ENCODE data around the gene GLT6D1.

GLT6D1 gene

GRCh38 chr9:135622415-135623020 is 16.8 kb downstream of the GLT6D1 start:
- no peak for DNase-seq (ENCODE audit: low read depth)

DNA sequence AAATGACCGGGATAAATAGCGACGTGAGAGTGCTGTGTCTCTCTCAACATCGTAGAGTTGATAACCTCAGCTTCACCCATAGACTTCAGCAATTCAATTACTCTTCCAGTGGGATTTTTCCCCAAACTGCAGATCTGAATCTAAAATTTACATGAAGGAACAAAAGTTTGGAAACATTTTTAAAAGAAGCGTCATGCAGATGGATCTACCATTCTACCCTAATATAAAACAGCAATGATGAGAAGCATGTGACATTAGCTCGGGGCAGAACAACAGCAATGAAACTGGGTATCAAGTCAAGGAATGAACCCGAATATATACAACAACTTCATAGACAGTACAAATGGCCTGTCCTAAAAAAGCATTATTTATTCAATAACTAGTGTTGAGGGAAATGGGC is 18.8 kb downstream of the GLT6D1 start:
- DNase-seq (ENCODE audit: low read depth) = no peak

- no peak for DNase-seq (ENCODE audit: low read depth)
Observed at GRCh38 chr9:135619599-135619886, 19.8 kb downstream of the GLT6D1 start.

DNA sequence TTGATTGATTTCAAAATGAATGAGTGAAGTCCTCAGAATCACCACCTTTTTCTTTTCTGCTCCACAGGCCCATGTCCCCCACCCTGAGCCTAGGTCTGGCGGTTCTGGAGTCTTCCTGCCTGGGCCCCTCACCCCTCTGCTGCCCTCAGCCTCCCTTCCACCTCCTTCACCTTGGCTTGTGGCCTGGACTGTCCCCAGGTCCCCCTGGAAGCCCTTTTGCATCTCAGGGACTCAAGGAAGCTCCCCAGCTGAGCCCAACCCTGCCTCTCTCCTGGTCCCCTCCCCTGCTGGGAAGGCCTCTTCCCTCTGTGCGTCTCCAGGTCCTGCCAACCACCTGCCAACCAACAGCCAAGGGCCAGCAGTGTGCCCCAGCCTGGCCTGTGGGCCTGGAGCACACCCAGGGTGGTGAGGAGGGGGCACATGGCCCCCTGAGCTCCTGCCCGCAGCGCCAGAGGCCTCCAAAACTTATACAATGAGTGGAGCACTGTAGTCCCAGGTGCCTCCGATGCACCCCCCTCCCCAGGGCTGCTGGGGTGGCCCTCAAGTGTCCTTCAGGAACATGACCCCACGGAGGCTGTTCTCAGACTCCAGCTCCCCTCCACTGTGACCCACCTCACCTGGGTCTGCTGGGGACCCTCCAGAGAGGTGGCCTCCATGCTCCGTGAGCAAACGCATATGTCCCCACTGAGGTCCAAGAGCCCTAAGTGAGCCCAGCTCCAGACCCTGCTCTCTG is 20.3 kb downstream of the GLT6D1 start:
- DNase-seq (ENCODE audit: low read depth) = no peak

GRCh38 chr9:135617991-135618411 is 21.3 kb downstream of the GLT6D1 start:
- DNase-seq (ENCODE audit: low read depth) = no peak

DNA sequence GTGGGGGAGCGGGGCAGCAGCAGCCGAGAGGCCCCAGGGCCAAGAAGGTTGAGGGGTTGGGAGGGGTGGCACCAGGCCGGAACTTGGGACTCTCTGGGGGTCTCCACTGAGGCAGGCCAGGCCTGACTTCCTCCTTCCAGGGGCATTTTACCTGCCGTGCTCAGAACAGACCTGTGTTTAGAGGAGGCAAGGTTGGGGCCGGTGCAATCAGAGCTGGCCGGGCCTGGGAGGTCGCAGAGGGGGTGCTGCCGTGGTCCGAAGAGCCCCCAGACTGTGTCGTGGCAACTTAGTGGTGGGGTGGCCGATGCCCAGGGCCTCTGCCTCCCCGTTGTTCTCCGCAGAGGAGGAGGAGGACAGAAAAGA is 21.8 kb downstream of the GLT6D1 start:
- DNase-seq (ENCODE audit: low read depth) = no peak

DNA sequence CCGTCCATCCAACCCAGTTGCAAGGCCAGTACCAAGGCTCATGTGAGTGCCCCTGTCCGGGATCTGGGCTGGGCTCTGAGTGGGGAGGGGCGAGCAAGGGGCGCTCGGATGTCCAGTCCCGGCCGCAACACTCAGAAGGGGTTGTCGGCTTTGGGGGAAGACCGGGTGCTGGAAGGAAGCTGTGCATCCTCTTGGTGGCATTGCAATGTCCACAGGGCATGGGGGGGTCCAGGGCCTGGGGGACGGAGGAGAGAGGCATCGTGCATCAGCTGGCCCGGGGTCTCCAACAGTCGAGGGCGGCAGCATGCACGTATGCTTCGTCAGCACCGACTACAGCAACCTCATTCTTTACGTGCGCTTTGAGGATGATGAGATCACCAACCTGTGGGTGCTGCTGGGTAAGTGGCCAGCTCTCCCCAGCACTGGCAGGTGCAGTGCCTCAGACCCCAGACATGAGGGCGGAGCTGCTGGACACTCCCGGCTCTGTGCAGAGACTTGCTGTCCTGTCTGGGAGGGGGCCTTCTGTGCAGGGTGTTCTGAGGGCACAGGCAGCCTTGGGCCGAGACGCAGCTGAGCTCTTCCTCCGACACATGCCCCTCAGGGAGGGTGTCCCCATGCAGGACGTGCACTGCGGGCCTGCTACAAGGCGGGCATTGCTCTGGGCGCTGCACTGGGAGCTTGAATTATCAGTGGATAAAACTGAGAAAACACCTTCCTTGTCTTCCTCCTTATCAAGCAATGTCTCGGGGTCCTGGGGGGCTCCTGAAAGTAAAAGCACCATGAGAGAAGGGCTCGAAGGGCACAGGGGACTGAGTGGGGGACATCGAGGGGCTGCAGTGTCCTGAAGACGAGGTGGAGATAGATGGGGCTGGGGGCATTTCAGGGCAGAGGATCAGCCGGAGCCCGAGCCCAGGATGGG is 22.5 kb downstream of the GLT6D1 start:
- DNase-seq (ENCODE audit: low read depth) = no peak

DNA sequence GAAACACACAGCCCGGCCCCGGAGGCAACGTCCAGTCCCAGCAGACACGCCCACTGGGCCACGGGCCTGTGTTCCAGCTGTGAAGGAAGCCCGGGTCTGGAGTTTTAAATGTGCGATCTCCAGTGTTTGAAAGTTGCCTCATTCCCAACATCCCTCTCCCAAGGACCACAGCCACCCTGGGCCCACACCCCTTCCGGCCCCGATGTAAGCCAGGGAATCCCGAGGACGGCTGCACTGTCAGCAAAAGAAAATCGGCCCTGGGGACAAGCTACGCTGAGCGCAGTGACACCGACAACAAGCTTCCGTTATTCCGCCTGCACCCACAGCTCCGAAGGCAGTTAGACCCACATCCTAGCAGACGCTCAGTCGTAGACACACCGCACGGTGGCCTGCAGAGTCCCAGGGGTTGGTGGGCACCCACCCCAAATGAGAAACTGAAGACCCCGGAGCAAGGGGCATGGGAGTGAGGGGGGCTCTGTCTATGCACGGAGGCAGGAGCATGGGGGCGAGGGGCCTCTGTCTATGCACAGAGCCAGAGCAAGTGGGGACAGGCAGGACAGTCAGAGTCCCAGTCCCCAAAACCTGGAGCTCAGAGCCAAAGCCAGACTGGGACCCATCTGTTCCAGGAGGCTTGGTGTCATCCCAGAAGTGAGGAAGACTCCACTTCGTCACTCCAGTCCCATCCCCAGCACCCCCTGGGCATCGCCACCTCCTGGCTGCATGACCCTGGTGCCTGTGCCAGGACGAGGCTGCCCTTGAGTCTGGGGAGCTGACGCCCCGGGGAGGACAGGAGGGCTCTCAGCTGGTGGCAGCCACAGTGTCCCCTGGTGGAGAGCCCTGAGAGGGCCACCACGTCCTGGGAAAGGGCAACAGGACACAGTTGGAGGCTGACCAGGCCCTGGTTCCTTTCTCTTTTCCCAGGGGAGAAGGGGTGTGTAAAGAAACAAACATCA is 23.4 kb downstream of the GLT6D1 start:
- DNase-seq (ENCODE audit: low read depth) = no peak

DNA sequence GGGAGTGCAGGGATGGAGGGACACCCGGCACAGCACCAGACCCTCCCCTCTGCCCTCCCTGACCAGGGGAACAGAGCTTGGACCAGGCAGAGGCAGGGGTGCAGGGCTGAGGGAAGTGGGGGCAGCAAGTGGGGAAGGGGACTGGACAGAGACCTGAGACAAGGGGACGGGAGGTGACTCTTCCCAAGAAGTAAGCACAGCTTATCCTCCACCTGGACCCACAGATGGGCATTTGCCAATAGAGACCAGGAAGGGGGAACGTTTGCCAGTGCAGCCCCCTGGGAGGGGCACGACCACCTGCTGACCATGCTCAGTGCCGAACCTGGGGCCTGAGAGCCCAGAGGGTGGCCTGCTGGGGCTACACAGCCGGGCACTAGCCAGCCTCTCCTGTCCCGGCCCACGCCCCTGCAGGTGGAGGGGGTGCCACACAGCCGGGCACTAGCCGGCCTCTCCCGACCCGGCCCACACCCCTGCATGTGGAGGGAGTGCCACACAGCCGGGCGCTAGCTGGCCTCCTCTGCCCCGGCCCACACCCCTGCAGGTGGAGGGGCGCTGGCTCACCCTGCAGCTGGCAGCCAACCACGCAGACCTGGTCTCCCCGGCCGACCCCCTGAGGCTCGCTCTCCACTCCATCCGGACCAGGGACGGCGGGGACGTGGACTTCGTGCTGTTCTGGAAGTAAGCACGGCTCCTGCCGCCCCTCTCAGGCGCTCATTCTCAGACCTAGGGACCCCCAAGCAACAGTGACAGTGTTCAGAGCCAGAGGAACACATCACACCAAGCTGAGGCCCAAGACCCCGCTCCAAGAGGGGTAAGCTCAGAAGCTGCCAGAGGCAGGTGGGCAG is 24.3 kb downstream of the GLT6D1 start:
- DNase-seq (ENCODE audit: low read depth) = no peak

DNA sequence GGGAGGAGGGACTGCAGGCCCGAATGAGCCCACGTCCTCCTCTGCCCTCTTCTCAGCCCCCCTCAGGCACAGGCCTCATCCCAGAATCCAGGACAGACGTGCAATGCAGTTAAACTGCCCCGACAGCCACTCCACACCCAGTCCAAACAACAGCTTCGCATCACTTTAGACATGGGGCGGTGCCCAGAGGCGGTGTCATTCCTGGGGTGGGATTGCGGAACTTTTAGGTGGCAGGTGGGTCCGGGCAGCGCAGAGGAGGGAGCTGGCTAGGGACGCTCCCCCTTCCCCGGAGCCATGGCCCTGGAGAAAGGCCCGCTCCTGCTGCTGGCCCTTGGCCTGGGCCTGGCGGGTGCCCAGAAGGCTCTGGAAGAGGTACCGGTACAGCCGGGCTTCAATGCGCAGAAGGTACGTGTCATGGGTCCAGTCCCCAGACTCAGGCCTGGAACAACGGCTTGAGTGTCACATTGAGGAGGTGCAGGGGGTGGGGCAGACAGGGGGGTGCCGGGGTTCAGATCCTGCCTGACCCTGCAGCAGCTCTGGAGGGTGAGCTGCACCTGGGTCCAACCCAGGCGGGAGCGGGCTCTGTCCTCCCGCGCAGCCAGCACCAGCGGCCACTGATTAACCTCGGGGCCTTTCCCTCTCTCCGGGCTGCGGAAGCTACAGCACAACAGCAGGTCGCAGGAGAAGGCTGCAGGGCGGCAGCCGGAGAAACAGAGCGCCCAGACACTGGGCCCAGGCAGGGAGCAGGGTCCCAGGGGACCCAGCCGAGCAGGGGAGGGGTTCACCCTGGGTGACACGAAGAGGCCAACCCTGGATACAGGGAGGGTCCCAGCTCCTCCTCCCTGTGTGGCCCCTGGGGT is 25.2 kb downstream of the GLT6D1 start:
- no peak for DNase-seq (ENCODE audit: low read depth)

- DNase-seq (ENCODE audit: low read depth) = no peak
Observed at GRCh38 chr9:135612981-135613910, 26.1 kb downstream of the GLT6D1 start.

- no peak for DNase-seq (ENCODE audit: low read depth)
Observed at GRCh38 chr9:135612437-135612836, 26.9 kb downstream of the GLT6D1 start.

DNA sequence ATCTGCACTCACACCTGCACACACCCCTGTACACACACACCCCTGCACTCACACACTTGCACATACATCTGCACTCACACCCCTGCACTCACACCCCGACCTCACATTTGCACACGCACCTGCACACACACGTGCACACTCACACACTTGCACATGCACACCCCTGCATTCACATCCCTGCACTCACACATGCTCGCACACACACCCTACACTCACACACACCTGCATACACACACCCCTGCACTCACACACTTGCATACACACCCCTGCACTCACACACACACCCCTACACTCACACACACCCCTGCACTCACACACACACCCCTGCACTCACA is 27.5 kb downstream of the GLT6D1 start:
- no peak for DNase-seq (ENCODE audit: low read depth)

GRCh38 chr9:135611142-135611874 is 28.0 kb downstream of the GLT6D1 start:
- no peak for DNase-seq (ENCODE audit: low read depth)

DNA sequence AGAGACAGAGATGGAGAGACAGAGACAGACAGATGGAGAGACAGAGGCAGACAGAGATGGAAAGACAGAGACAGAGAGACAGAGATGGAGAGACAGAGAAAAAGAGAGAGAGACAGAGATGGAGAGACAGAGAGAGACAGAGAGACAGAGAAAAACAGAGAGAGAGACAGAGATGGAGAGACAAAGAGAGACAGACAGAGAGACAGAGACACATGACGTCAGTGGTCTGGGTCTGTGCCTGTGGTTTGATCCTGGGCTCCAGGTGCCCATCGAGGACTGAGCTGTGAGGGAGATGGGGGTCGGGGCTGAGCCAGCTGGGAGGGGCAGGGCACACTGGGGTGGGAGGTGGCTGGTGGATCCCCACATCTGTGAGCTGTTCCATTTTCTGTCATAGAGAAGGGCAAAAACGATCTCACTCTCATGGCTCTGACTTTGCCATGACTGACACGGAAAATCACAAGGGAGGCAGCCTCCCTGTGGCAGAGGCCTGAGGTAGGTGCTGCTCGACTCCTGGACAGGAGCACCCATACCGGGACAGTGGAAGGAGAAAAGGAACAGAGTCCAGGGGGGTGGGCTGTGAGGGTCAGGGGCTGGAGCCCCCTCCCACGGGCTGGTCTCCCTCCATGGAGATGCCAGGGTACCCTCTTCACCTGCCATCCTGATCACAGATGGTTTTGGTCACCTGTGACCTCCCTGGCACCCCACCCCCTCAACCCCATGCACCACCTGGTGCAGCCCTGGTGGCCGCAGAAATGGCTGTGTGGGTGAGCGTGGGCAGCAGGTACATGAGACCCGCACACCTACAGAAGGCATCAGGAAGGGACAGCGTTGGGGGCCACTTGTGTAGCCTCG is 28.8 kb downstream of the GLT6D1 start:
- no peak for DNase-seq (ENCODE audit: low read depth)

GRCh38 chr9:135609366-135609955 is 29.9 kb downstream of the GLT6D1 start:
- DNase-seq (ENCODE audit: low read depth) = no peak

DNA sequence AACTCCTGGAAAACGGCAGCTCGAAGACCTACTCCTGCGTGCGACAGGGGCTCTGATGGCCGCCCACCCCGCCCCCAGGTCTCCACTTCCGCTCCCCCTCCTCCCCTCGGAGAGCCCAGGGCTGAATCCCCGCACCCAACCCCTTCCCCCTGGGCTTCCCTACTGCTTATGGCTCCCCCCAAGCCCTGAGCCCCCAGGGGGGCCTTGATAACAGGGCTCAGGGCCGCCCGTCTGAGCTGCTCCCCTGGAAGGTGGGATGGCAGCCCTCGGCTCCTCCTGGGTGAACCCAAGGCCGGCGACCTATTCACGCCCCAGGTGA is 30.4 kb downstream of the GLT6D1 start:
- no peak for DNase-seq (ENCODE audit: low read depth)
